Osteocyte (in vitro differentiated cells): ENCODE measurements around the gene BTBD2. TPM values are rescaled to one million over a fixed set of nuclear protein-coding genes. Genes with fewer than 3 reads are reported as not detected.

Experiments
- DNase-seq: peaks from one replicate; pipeline ENCODE4 v3.0.0; 2021; ENCODE audit warnings: mixed read lengths; ENCODE audit not compliant: unreplicated experiment; ENCODE audit errors: extremely low spot score
- H3K27ac Mint-ChIP-seq: one replicate; pipeline ENCODE4 v1.8.0; 2021; ENCODE audit warnings: mild to moderate bottlenecking, mixed read lengths; ENCODE audit not compliant: unreplicated experiment
- H3K27me3 Mint-ChIP-seq: one replicate; pipeline ENCODE4 v1.8.0; 2021; ENCODE audit warnings: mixed read lengths; ENCODE audit not compliant: unreplicated experiment
- H3K36me3 Mint-ChIP-seq: one replicate; pipeline ENCODE4 v1.8.0; 2021; ENCODE audit warnings: mixed read lengths; ENCODE audit not compliant: unreplicated experiment
- H3K4me1 Mint-ChIP-seq: one replicate; pipeline ENCODE4 v1.8.0; 2021; ENCODE audit warnings: mixed read lengths; ENCODE audit not compliant: unreplicated experiment
- H3K4me3 Mint-ChIP-seq: one replicate; pipeline ENCODE4 v1.8.0; 2021; ENCODE audit warnings: mild to moderate bottlenecking, moderate library complexity, mixed read lengths; ENCODE audit not compliant: unreplicated experiment
- H3K9me3 Mint-ChIP-seq: one replicate; pipeline ENCODE4 v1.8.0; 2021; ENCODE audit warnings: mixed read lengths; ENCODE audit not compliant: unreplicated experiment
- CTCF ChIP-seq: fragments of 200-600 bp; sonication (generic); IDR thresholded peaks from 2 replicates; pipeline ENCODE4 v1.5.0; 2021; ENCODE audit warnings: antibody characterized with exemption, mild to moderate bottlenecking, moderate library complexity
- total RNA-seq: library from RNA; stranded (reverse); gene quantifications from 2 replicates; pipeline ENCODE4 v1.2.1, GENCODE V29; 2021

Gene BTBD2
- total RNA-seq, 1 donor from 2014 or later: 86.0 TPM

- peaks cover 19% of the 10 kb centered on the region for H3K36me3 Mint-ChIP-seq
- H3K4me3 Mint-ChIP-seq: no peak overlapping the region
- H3K27me3 Mint-ChIP-seq: no peaks in the 10 kb centered on the region
- DNase-seq: no peak
- no peak for TF ChIP-seq CTCF
- H3K9me3 Mint-ChIP-seq: no peaks in the 10 kb centered on the region
- H3K27ac Mint-ChIP-seq: no peak overlapping the region
- no peaks in the 10 kb centered on the region for H3K4me1 Mint-ChIP-seq
These were observed 29.7 kb downstream of the BTBD2 start for GRCh38 chr19:1985588-1986356.

GRCh38 chr19:1984357-1984756 lies 31.2 kb downstream of the BTBD2 start:
- no peak for DNase-seq
- Mint-ChIP-seq H3K9me3 (no peaks in the 10 kb centered on the region), H3K27ac (no peak overlapping the region), H3K27me3 (no peaks in the 10 kb centered on the region), H3K4me3 (no peak overlapping the region), H3K36me3 (peaks cover 16% of the 10 kb centered on the region), H3K4me1 (no peaks in the 10 kb centered on the region)
- TF ChIP-seq CTCF: no peak

GRCh38 chr19:1981253-1981652 lies 34.3 kb downstream of the BTBD2 start:
- TF ChIP-seq CTCF: no peak
- no peak for DNase-seq
- no peak overlapping the region for H3K4me3 Mint-ChIP-seq
- no peaks in the 10 kb centered on the region for H3K27me3 Mint-ChIP-seq
- H3K4me1 Mint-ChIP-seq: no peaks in the 10 kb centered on the region
- H3K9me3 Mint-ChIP-seq: no peaks in the 10 kb centered on the region
- no peak overlapping the region for H3K27ac Mint-ChIP-seq
- peaks cover 16% of the 10 kb centered on the region for H3K36me3 Mint-ChIP-seq

- TF ChIP-seq CTCF: no peak
- Mint-ChIP-seq H3K4me1 (no peaks in the 10 kb centered on the region), H3K36me3 (peaks cover 16% of the 10 kb centered on the region), H3K27me3 (no peaks in the 10 kb centered on the region), H3K27ac (no peak overlapping the region), H3K4me3 (no peak overlapping the region), H3K9me3 (no peaks in the 10 kb centered on the region)
- DNase-seq: no peak
These were observed 34.7 kb downstream of the BTBD2 start for GRCh38 chr19:1980809-1981181.

- H3K27ac Mint-ChIP-seq: no peak overlapping the region
- no peaks in the 10 kb centered on the region for H3K27me3 Mint-ChIP-seq
- TF ChIP-seq CTCF: no peak
- no peaks in the 10 kb centered on the region for H3K4me1 Mint-ChIP-seq
- H3K36me3 Mint-ChIP-seq: peaks cover 16% of the 10 kb centered on the region
- no peak overlapping the region for H3K4me3 Mint-ChIP-seq
- no peak for DNase-seq
- no peaks in the 10 kb centered on the region for H3K9me3 Mint-ChIP-seq
These were observed 35.3 kb downstream of the BTBD2 start for GRCh38 chr19:1980091-1980808.
